OCI-LY7 (cell line): ENCODE measurements around the gene PRH2. TPM values are rescaled to one million over a fixed set of nuclear protein-coding genes. Genes with fewer than 3 reads are reported as not detected.

Source experiments
- Bru-seq: library from RNA; stranded (reverse); fragments of 400-500 nt; gene quantifications from one replicate; lab custom pipeline; 2021; lab: Mats Ljungman, UMichigan
- BruChase-seq, 2 experiments: library from RNA; stranded (reverse); fragments of 400-500 nt; gene quantifications; one replicate each; lab custom pipeline; 2021; lab: Mats Ljungman, UMichigan
- BruUV-seq: library from RNA; stranded (reverse); fragments of 400-500 nt; replicated peaks from 2 replicates; lab custom pipeline; 2021; lab: Mats Ljungman, UMichigan
- CTCF ChIA-PET: fragments of 300-600 bp; sonication (Branson Sonifier 250); formaldehyde crosslinking; loops from one replicate; lab custom pipeline; 2022; ENCODE audit warnings: antibody characterized with exemption; ENCODE audit not compliant: unreplicated experiment; lab: Charles Lee
- POLR2A ChIA-PET: fragments of 300-600 bp; sonication (Branson Sonifier 250); formaldehyde crosslinking; loops from one replicate; lab custom pipeline; 2022; ENCODE audit warnings: antibody characterized with exemption; lab: Charles Lee
- DNase-seq: peaks from one replicate; pipeline ENCODE4 v3.0.0-alpha.2; 2015; ENCODE audit warnings: low spot score
- H2AFZ ChIP-seq: fragments of 200-600 bp; sonication (generic), shearing (Covaris generic); 2 replicates; pipeline ENCODE4 v1.6.1; 2014; ENCODE audit warnings: mild to moderate bottlenecking, antibody characterized with exemption, low read length, moderate library complexity
- H3K27ac ChIP-seq: fragments of 200-600 bp; sonication (generic); 2 replicates; pipeline ENCODE4 v1.5.1; 2014; ENCODE audit warnings: mixed run types, low read depth, mild to moderate bottlenecking, moderate library complexity, low read length, inconsistent platforms; ENCODE audit not compliant: poor library complexity, severe bottlenecking
- H3K36me3 ChIP-seq: fragments of 200-600 bp; sonication (generic); 2 replicates; pipeline ENCODE4 v1.6.1; 2014; ENCODE audit warnings: mild to moderate bottlenecking, antibody characterized with exemption, low read length, moderate library complexity, mixed read lengths; ENCODE audit not compliant: insufficient read depth
- H3K4me1 ChIP-seq: fragments of 200-600 bp; sonication (generic); 2 replicates; pipeline ENCODE4 v1.5.1; 2014; ENCODE audit warnings: mild to moderate bottlenecking, low read length; ENCODE audit not compliant: insufficient read depth, poor library complexity, severe bottlenecking
- H3K4me2 ChIP-seq: fragments of 200-600 bp; sonication (generic); 2 replicates; pipeline ENCODE4 v1.6.1; 2014; ENCODE audit warnings: mild to moderate bottlenecking, low read length
- H3K4me3 ChIP-seq: fragments of 200-600 bp; sonication (generic); 2 replicates; pipeline ENCODE4 v1.5.1; 2014; ENCODE audit warnings: mild to moderate bottlenecking, low read depth, low read length; ENCODE audit not compliant: poor library complexity, severe bottlenecking
- H3K79me2 ChIP-seq: fragments of 200-600 bp; sonication (generic); 2 replicates; pipeline ENCODE4 v1.6.1; 2016; ENCODE audit warnings: low read depth, mild to moderate bottlenecking, low read length, moderate library complexity, mixed read lengths; ENCODE audit not compliant: insufficient read depth
- H3K9me2 ChIP-seq: fragments of 200-600 bp; sonication (generic); 2 replicates; pipeline ENCODE4 v1.6.1; 2016; ENCODE audit warnings: mild to moderate bottlenecking, low read length, mixed read lengths; ENCODE audit not compliant: insufficient read depth
- H3K9me3 ChIP-seq: fragments of 200-600 bp; sonication (generic); 2 replicates; pipeline ENCODE4 v1.6.1; 2014; ENCODE audit warnings: mild to moderate bottlenecking, mixed run types, low read length, mixed read lengths
- H4K20me1 ChIP-seq: fragments of 200-600 bp; sonication (generic); 2 replicates; pipeline ENCODE4 v1.6.1; 2014; ENCODE audit warnings: mild to moderate bottlenecking, antibody characterized with exemption, low read length, moderate library complexity, mixed read lengths; ENCODE audit not compliant: insufficient read depth
- EZH2phosphoT487 ChIP-seq: fragments of 200-600 bp; sonication (generic); IDR thresholded peaks from 2 replicates; pipeline ENCODE4 v1.6.1; 2018; ENCODE audit warnings: low read depth, borderline replicate concordance, mild to moderate bottlenecking, mixed run types, antibody characterized with exemption, low read length, moderate library complexity, mixed read lengths
- intact Hi-C: fragments of 100-400 bp; cut with micrococcal nuclease; formaldehyde crosslinking; loops from one replicate; pipeline ENCODE4 v1.10.0; 2022; ENCODE audit not compliant: unreplicated experiment
- long read RNA-seq: library from polyadenylated mRNA; stranded (forward); transcript quantifications from one replicate; pipeline ENCODE4 v2.0.0, GENCODE V29; 2022
- total RNA-seq, 2 experiments: library from RNA; depleted of rRNA in 1 of 2; stranded (reverse); fragments of >200 nt in 1 of 2; shearing (Covaris generic) in 1 of 2; gene quantifications; 2 replicates each; pipeline ENCODE4 v1.2.3, GENCODE V29; 2014 to 2022
- TF ChIP-seq, protein P1 (sequence below): fragments of 200-600 bp; sonication (generic); conservative IDR thresholded peaks from 2 replicates; pipeline ENCODE4 v1.5.1; 2014; ENCODE audit warnings: mild to moderate bottlenecking, antibody characterized with exemption, low read length, moderate library complexity, mixed read lengths

Gene PRH2
- total RNA-seq (2014; rRNA removed; shearing (Covaris generic)), result not detected in 2 replicates
- total RNA-seq (2022), result not detected in 2 replicates
- not detected for Bru-seq, nascent RNA
- BruChase-seq, experiment 1, labeled RNA remaining after a 6-hour chase, result not detected
- not detected for BruChase-seq, experiment 2, labeled RNA remaining after a 2-hour chase
- long read RNA-seq, result 0 reads

DNA sequence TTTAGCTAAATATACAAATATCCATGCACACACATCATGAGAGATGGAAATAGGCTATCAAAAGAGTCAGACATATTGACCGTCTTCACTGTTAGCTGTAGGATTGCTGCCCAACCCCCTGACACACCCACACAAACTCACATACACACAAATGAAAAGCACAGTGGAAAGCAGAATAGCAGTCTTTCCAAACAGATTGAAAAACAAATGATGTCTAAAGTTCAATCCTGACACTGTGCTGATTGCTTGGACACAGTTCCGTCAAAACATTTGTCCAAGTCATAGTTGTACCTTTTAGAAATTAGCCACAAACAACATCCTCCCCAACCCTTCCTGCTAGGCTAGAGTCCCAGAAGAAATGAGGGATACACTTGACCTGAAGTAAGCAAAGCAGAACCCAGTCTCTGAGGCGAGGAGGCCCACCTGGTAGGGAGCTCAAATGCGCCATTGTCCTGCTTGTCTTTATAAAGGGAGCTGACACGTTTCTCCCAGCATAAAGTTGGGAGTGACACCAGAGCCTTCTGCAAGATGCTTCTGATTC is at the start of gene PRH2:
Gene PRH2, plus strand, starts transcription at position 491 of the 541 bp plus-strand sequence. Its CDS starts 38 bp downstream, at position 529.
- H3K4me1 ChIP-seq, result no peaks in the 10 kb centered on the region
- H3K9me2 ChIP-seq, result no peaks in the 10 kb centered on the region
- H2AFZ ChIP-seq, result no peak within 1 kb of the TSS
- no peaks in the 10 kb centered on the region for H3K79me2 ChIP-seq
- intact Hi-C loops, result no loop called here
- no peak for TF ChIP-seq EZH2phosphoT487
- TF ChIP-seq, protein P1, sequence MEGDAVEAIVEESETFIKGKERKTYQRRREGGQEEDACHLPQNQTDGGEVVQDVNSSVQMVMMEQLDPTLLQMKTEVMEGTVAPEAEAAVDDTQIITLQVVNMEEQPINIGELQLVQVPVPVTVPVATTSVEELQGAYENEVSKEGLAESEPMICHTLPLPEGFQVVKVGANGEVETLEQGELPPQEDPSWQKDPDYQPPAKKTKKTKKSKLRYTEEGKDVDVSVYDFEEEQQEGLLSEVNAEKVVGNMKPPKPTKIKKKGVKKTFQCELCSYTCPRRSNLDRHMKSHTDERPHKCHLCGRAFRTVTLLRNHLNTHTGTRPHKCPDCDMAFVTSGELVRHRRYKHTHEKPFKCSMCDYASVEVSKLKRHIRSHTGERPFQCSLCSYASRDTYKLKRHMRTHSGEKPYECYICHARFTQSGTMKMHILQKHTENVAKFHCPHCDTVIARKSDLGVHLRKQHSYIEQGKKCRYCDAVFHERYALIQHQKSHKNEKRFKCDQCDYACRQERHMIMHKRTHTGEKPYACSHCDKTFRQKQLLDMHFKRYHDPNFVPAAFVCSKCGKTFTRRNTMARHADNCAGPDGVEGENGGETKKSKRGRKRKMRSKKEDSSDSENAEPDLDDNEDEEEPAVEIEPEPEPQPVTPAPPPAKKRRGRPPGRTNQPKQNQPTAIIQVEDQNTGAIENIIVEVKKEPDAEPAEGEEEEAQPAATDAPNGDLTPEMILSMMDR, result no peak
- no peak within 1 kb of the TSS for H3K27ac ChIP-seq
- no peak for DNase-seq
- ChIA-PET POLR2A (no interaction called here), CTCF (no interaction called here)
- no peak within 1 kb of the TSS for H3K4me3 ChIP-seq
- no peaks in the 10 kb centered on the region for H4K20me1 ChIP-seq
- no peaks in the 10 kb centered on the region for H3K9me3 ChIP-seq
- BruUV-seq, result no TSS peak
- no peak within 1 kb of the TSS for H3K4me2 ChIP-seq
- no peaks in the 10 kb centered on the region for H3K36me3 ChIP-seq

DNA sequence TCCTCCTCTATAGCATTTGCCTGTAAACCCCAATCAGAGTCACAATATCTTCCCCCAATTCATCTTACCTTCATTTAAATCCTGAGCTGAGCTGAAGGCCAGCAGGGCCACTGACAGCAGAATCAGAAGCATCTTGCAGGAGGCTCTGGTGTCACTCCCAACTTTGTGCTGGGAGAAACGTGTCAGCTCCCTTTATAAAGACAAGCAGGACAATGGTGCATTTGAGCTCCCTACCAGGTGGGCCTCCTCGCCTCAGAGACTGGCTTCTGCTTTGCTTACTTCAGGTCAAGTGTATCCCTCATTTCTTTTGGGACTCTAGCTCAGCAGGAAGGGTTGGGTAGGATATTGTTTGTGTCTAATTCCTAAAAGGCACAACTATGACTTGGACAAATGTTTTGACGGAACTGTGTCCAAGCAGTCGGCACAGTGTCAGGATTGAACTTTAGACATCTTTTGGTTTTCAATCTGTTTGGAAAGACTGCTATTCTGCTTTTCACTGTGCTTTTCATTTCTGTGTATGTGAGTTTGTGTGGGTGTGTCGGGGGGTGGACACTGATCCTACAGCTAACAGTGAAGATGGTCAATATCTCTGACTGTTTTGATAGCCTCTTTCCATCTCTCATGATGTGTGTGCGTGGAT is 44.8 kb upstream of the PRH2 start, which contains the start of gene PRH1:
Gene PRH1, minus strand, starts transcription at position 170 of the 640 bp plus-strand sequence. Its CDS starts 38 bp downstream, at position 132.
- Histone ChIP-seq H3K79me2 (no peaks in the 10 kb centered on the region), H4K20me1 (no peaks in the 10 kb centered on the region), H3K36me3 (no peaks in the 10 kb centered on the region), H3K4me3 (no peak within 1 kb of the TSS), H3K27ac (no peak within 1 kb of the TSS), H2AFZ (no peak within 1 kb of the TSS), H3K4me1 (no peaks in the 10 kb centered on the region), H3K9me3 (no peaks in the 10 kb centered on the region), H3K9me2 (no peaks in the 10 kb centered on the region), H3K4me2 (no peak within 1 kb of the TSS)
- TF ChIP-seq, protein P1, result no peak
- TF ChIP-seq EZH2phosphoT487, result no peak
- BruUV-seq, result no TSS peak
- intact Hi-C loops, result no loop called here
- CTCF ChIA-PET, result no interaction called here
- DNase-seq, result no peak
- POLR2A ChIA-PET, result no interaction called here

DNA sequence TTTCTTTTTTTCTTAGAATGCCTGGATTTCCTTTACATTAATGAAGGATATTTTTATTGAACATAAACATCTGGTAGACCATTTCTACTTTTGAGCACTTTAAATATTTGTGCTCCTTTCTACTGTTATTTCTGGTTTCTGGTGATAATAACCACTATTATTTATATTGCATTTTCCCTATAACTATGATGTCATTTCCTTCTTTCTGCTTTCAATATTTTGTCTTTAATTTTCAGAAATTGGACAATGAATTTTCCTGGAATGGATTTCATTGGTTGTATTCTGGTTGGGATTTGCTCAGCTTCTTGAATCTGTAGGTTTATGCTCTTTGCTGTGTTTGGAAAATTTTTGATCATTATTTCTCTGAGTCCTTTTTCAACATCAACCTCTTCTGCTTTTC is 39.8 kb upstream of the PRH2 start:
- no peak for TF ChIP-seq EZH2phosphoT487
- TF ChIP-seq, protein P1, result no peak
- H3K9me3 ChIP-seq, result no peaks in the 10 kb centered on the region
- intact Hi-C loops, result no loop called here
- H3K79me2 ChIP-seq, result no peaks in the 10 kb centered on the region
- H3K4me2 ChIP-seq, result no peak overlapping the region
- no peaks in the 10 kb centered on the region for H4K20me1 ChIP-seq
- no peaks in the 10 kb centered on the region for H3K4me1 ChIP-seq
- H3K36me3 ChIP-seq, result no peaks in the 10 kb centered on the region
- no peak overlapping the region for H3K4me3 ChIP-seq
- H3K27ac ChIP-seq, result no peak overlapping the region
- ChIA-PET POLR2A (no interaction called here), CTCF (no interaction called here)
- DNase-seq, result no peak
- no TSS peak for BruUV-seq
- no peaks in the 10 kb centered on the region for H3K9me2 ChIP-seq
- no peak overlapping the region for H2AFZ ChIP-seq
